Superior temporal gyrus (tissue), 1 donor: ENCODE measurements around the gene MAD1L1.
A peak's percentile ranks its signal among the peaks of the same experiment; 100 is the strongest.

Experiments
- DNase-seq: peaks from one replicate; pipeline ENCODE4 v3.0.0-alpha.2; 2016; ENCODE audit errors: extremely low spot score

The MAD1L1 gene

GRCh38 chr7:2032876-2033407 is 199.8 kb downstream of the MAD1L1 start:
- DNase-seq, result no peak

- DNase-seq, result no peak
Measured at GRCh38 chr7:2032030-2032875, 200.5 kb downstream of the MAD1L1 start.

GRCh38 chr7:2031451-2031845 is 201.3 kb downstream of the MAD1L1 start:
- DNase-seq, result no peak

- no peak for DNase-seq
Measured at GRCh38 chr7:2030475-2031450, 202.0 kb downstream of the MAD1L1 start.

DNA sequence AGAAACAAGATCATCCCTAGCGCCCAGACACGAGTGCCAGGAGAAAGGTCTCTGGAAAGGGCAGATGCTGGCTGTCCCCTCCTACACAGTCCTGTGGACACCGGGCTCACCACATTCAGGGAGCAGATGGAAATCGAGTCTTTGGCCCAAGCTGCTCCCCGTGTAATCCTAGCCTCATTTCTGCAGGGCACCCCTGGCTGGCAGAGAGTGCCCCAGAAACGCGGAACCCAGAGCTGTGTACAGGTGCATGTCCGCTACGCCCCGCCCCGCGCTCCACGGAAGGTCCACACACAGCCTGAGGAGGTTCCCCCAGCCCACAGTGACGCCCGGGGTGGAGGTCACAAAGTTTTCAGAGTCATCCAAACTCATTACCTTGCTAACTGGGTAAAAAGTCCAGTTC is 202.8 kb downstream of the MAD1L1 start:
- DNase-seq, result no peak

DNA sequence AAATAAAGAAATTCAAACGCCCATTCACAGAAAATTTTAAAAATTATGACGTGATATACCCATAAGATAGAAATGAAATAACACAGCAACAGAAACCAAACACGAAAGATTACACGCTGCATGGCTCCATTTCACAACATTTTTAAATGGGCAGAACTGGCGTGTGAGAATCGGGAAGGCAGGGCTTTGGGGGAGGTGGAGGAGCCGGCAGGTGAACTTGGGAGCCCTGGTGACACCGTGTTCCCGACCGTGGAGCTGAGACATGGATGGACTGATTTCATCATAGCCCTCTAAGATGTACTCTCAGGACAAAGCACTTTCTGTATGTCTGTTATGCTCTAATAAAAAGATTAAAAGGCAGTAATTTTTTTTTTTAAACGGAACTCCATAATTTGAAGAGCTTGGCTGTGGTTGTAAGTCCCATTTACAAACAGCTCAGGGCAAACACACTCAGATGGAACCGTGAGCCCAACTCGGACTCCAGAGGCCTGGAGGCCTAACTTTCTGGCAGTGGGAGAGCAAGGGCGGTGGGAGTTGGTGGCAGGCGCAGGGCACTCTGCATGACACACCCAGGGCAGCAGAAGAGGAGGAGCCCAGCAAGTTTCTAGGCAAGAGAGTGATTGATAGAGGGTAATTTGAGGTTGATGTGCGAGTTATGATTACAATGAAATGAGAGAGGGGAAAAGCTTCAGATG is 203.4 kb downstream of the MAD1L1 start:
- no peak for DNase-seq

- DNase-seq, result no peak
Measured at GRCh38 chr7:2028733-2029132, 204.0 kb downstream of the MAD1L1 start.

DNA sequence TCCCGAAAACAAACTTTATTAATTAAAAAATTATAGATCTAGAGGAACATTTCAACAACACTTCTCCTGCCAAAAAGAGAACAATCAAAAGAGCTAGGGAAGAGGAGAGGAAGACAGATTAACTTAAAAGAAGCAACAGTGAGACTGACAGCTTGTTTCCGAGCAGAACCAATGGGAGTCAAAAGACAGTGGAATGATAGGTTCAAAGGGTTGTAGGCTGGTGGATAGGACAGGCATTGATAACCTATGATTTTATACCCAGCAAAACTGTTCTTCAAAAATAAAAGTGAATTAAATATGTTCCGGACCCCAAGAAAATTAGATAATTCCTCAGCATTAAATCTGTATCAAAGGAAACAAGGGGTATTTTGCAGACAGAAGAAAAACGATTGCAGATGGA is 207.6 kb downstream of the MAD1L1 start:
- DNase-seq, result no peak

GRCh38 chr7:2024567-2024918 is 208.2 kb downstream of the MAD1L1 start:
- no peak for DNase-seq

GRCh38 chr7:2023877-2024566 is 208.7 kb downstream of the MAD1L1 start:
- DNase-seq, result no peak

GRCh38 chr7:2022737-2023250 is 210.0 kb downstream of the MAD1L1 start:
- no peak for DNase-seq

DNA sequence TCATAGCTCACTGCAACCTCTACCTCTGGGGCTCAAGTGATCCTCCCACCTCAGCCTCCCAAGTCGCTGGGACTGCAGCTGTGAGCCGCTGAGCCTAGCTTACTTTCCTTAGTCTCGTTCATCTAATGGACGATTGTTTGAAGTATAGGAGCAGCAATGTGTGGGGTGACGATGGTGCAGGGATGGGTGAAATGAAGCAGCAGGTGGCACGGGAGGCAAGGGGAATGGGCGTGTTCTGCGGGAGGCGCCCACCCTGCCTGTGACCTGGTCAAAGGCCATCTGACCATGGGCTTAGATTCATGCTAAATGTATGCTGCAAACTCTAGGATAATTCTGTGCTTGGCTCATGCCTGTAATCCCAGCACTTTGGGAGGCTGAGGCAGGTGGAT is 210.7 kb downstream of the MAD1L1 start:
- no peak for DNase-seq

GRCh38 chr7:2019711-2020511 is 212.8 kb downstream of the MAD1L1 start:
- DNase-seq, result peak; percentile 46

GRCh38 chr7:2019461-2019710 is 213.4 kb downstream of the MAD1L1 start:
- DNase-seq, result no peak

- DNase-seq, result peak; percentile 31
Measured at GRCh38 chr7:2018569-2019460, 213.9 kb downstream of the MAD1L1 start.

- no peak for DNase-seq
Measured at GRCh38 chr7:2017914-2018568, 214.7 kb downstream of the MAD1L1 start.

DNA sequence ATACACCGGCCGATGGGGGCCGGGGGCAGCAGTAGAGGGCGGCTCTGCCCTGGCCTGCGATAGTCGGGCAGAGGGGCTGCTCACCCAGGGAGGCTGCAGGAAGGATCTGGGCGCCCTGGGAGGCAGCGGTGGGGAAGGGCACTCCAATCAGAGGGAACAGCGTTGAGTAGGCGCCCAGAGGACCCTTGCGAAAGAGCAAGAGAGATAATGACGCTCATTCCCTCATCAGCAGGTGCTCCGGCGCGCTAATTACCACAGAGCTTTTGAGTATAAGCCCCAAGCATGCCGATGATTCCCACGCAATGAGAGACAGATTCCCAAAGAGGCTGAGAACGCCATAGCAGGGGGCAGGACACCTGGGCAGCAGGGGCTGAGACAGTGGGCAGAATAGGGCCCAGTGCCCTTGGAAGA is 215.3 kb downstream of the MAD1L1 start:
- no peak for DNase-seq

GRCh38 chr7:2016761-2017480 is 215.8 kb downstream of the MAD1L1 start:
- DNase-seq, result no peak
